Thoracic aorta (tissue), 2 donors: ENCODE results near the gene BRSK2. TPM values are rescaled to one million over a fixed set of nuclear protein-coding genes. Genes with fewer than 3 reads are reported as not detected.
A peak's percentile ranks its signal among the peaks of the same experiment; 100 is the strongest.

Experiments used
- ATAC-seq: fragments of 150-250 bp; one replicate; pipeline ENCODE4 v1.8.0; 2017; ENCODE audit warnings: low read depth; ENCODE audit not compliant: insufficient number of reproducible peaks, low FRiP score
- DNase-seq: peaks from one replicate; pipeline ENCODE4 v3.0.0-alpha.2; 2020; ENCODE audit warnings: low spot score
- H3K27ac ChIP-seq, 2 donors: fragments of 200-600 bp; sonication (generic); 1 replicate in 1 of 2; 2 replicates in 1 of 2; pipeline ENCODE4 v1.5.1; 2016; ENCODE audit warnings: mild to moderate bottlenecking in 2 of 2, moderate library complexity in 2 of 2
- H3K27me3 ChIP-seq: fragments of 200-600 bp; sonication (generic); replicated peaks from 2 replicates; pipeline ENCODE4 v1.6.0; 2016; ENCODE audit warnings: mild to moderate bottlenecking; ENCODE audit not compliant: insufficient read depth
- H3K36me3 ChIP-seq: fragments of 200-600 bp; sonication (generic); one replicate; pipeline ENCODE4 v1.5.1; 2016
- H3K4me1 ChIP-seq, 2 donors: fragments of 200-600 bp; sonication (generic); 1 replicate in 1 of 2; 2 replicates in 1 of 2; pipeline versions ENCODE4 v1.5.1 to v1.6.0; 2016; ENCODE audit warnings: low read depth in 2 of 2, mild to moderate bottlenecking in 1 of 2; ENCODE audit not compliant: control insufficient read depth in 1 of 2
- H3K4me3 ChIP-seq: fragments of 200-600 bp; sonication (generic); 2 replicates; pipeline ENCODE4 v1.5.1; 2016; ENCODE audit warnings: mild to moderate bottlenecking
- H3K9me3 ChIP-seq: fragments of 200-600 bp; sonication (generic); 2 replicates; pipeline ENCODE4 v1.5.1; 2016
- CTCF ChIP-seq: fragments of 200-600 bp; sonication (generic); IDR thresholded peaks from one replicate; pipeline ENCODE4 v1.5.1; 2019; ENCODE audit warnings: antibody characterized with exemption
- total RNA-seq, 2 donors: library from RNA; depleted of rRNA; stranded (reverse); fragments of >200 nt; gene quantifications; one replicate each; pipeline versions ENCODE4 v1.1.0 to v1.2.3, GENCODE V29; 2016

The BRSK2 gene
- total RNA-seq, 2 donors from 2014 or later = 1.2 TPM; not detected in 1

- Histone ChIP-seq H3K4me3 (no peak overlapping the region), H3K36me3 (no peaks in the 10 kb centered on the region), H3K9me3 (no peaks in the 10 kb centered on the region), H3K27me3 (no peaks in the 10 kb centered on the region), H3K4me1 (peaks cover 0 to 30% of the 10 kb centered on the region in 2 donors), H3K27ac (no peak overlapping the region)
- no peak for TF ChIP-seq CTCF
- DNase-seq (no peak), ATAC-seq (no peak)
These were observed 66.4 kb downstream of the BRSK2 start for GRCh38 chr11:1456176-1456575.

GRCh38 chr11:1456596-1457325 is 67.0 kb downstream of the BRSK2 start:
- no peak for TF ChIP-seq CTCF
- ATAC-seq (no peak), DNase-seq (no peak)
- no peaks in the 10 kb centered on the region for H3K9me3 ChIP-seq
- no peak overlapping the region for H3K27ac ChIP-seq
- no peaks in the 10 kb centered on the region for H3K27me3 ChIP-seq
- no peak overlapping the region for H3K4me3 ChIP-seq
- no peaks in the 10 kb centered on the region for H3K36me3 ChIP-seq
- peaks cover 0 to 35% of the 10 kb centered on the region in 2 donors for H3K4me1 ChIP-seq

- no peak overlapping the region for H3K27ac ChIP-seq
- H3K27me3 ChIP-seq = no peaks in the 10 kb centered on the region
- TF ChIP-seq CTCF = no peak
- no peak for DNase-seq
- no peak overlapping the region for H3K4me3 ChIP-seq
- H3K9me3 ChIP-seq = no peaks in the 10 kb centered on the region
- peaks cover 0 to 36% of the 10 kb centered on the region in 2 donors for H3K4me1 ChIP-seq
- ATAC-seq = no peak
- H3K36me3 ChIP-seq = no peaks in the 10 kb centered on the region
These were observed 67.6 kb downstream of the BRSK2 start for GRCh38 chr11:1457326-1457680.

- TF ChIP-seq CTCF = no peak
- DNase-seq (no peak), ATAC-seq (no peak)
- H3K27ac ChIP-seq = no peak overlapping the region
- no peaks in the 10 kb centered on the region for H3K36me3 ChIP-seq
- no peaks in the 10 kb centered on the region for H3K27me3 ChIP-seq
- no peaks in the 10 kb centered on the region for H3K9me3 ChIP-seq
- no peak overlapping the region for H3K4me3 ChIP-seq
- peaks cover 0 to 36% of the 10 kb centered on the region in 2 donors for H3K4me1 ChIP-seq
These were observed 68.1 kb downstream of the BRSK2 start for GRCh38 chr11:1457856-1458255.

- Histone ChIP-seq H3K4me1 (peaks cover 0 to 36% of the 10 kb centered on the region in 2 donors), H3K4me3 (no peak overlapping the region)
These were observed 68.8 kb downstream of the BRSK2 start for GRCh38 chr11:1458340-1459218.

More at GRCh38 chr11:1458340-1459218, 68.8 kb downstream of the BRSK2 start:
- Histone ChIP-seq H3K9me3 (no peaks in the 10 kb centered on the region), H3K27ac (peak overlapping the region in 1 of 2 donors; percentile 69), H3K27me3 (no peaks in the 10 kb centered on the region), H3K36me3 (no peaks in the 10 kb centered on the region)
- peak; percentile 8 for ATAC-seq
- peak; percentile 14 for TF ChIP-seq CTCF
- peak; percentile 25 for DNase-seq
